HG03097 (cell line): ENCODE results near the gene ADAMTSL1.
A peak's percentile ranks its signal among the peaks of the same experiment; 100 is the strongest.

Experiments
- ATAC-seq: cut with Tn5 transposase; IDR thresholded peaks from one replicate; pipeline ENCODE4 v1.9.1; 2021; ENCODE audit not compliant: unreplicated experiment, low FRiP score

ADAMTSL1 gene

DNA sequence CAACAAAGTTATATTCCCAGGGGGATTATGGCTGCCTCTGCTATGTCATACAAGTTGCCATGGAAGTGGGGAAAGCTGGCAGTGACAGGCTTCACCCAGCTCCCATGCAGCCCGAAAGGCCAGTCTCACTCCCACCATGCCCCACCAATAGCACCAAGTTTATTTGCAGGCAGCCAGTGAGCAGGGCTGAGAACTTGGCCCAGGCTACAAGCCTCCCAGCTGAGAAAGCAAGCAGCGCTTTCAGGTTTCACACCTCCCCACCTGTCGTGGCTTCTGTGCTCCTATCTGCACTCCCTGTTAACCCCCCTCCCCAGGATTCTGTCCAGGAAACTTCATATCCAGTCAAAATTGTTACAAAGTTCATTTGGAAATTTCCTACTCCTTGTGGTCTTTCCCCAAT, 404.0 kb downstream of the ADAMTSL1 start:
- ATAC-seq, result no peak

DNA sequence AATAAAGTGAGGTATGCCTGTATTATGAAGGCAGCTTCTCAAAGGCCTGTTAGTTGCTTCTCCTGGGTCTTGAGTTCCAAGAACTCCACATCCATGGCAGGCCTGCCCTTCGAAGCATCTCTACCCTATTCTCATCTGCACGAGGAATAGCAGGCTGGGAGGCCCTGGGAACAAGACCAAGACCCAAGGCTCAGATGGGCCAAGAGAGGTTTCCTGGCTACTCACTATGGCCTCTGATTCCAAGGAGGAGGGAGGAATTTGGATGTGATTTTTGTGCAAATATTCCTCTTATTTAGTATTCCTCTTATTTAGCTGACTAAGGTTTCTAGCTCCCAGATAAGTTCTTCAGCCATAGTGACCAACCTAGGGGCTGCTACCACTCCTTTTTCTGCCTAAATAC, 407.8 kb downstream of the ADAMTSL1 start:
- no peak for ATAC-seq

- no peak for ATAC-seq
Measured at GRCh38 chr9:18887546-18887945, 413.6 kb downstream of the ADAMTSL1 start.

DNA sequence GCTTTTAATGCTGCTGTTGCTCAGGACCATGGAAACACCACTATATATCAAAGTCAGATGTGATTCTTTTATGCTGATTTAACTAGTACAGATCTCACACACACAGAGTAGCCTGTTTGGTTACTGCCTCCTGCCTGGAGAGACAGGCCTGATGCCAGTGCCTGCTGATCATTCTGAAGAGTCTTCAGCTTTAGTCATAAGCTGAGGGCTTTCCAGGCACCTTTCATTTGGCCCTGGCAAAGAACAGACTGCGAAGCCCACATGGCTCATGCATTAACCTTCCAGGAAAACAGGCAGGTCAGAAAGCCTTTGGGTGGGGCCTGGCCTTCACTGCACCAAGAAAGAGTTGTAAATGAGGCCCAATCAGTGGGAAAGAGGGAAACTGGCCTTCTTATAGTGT, 414.3 kb downstream of the ADAMTSL1 start:
- no peak for ATAC-seq

DNA sequence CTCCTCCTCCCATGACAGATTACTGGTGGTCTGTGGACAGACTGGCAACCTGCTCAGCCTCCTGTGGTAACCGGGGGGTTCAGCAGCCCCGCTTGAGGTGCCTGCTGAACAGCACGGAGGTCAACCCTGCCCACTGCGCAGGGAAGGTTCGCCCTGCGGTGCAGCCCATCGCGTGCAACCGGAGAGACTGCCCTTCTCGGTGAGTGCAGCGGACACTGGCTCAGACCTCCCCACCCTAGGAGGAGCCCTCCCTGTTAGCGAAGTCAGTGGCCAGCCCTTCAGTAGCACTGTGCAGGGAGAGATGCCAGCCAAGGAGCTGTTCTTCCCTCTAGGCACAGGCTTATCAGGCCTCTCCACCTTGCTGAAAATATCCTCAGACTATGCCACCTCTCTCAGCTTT, 415.6 kb downstream of the ADAMTSL1 start:
- ATAC-seq, result no peak

DNA sequence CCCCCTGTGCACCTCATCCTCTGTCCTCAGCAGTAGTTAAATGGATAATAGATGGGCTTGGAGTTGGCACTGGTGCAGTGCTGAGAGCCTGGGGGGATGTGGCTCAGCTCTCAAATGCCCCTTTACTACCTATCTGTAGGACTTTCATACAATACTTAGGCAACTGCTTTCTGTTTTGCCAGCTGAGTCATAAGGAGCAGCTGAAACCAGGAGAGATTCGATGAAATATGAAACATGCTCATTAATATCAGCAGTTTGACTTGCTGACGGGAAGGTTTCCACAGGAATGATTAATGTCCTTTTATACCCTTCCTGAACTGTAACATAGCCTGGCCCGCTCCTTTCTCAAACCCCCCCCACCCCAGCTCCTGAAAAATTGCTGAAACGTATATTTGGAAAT, 416.4 kb downstream of the ADAMTSL1 start:
- ATAC-seq, result peak; percentile 92

- no peak for ATAC-seq
Measured at GRCh38 chr9:18891946-18892670, 418.2 kb downstream of the ADAMTSL1 start.

DNA sequence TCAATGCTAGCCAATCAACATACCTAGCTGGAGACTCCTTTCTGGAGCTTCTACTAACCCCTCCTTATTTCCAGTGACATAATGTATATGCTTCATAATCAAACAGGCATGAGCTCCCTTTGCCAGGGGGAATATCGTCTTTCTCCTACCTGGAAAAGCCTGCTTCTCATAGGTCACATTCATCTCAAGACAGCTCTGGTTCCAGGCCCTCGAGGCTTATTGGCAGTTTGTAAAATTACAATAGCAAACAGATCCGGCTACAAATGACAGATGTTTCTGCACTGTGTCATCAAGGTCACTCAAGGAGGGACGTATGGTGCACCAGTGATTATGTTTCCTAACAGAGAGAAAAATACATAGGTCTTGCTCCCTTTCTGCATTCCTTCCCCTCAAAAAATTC, 419.1 kb downstream of the ADAMTSL1 start:
- ATAC-seq, result no peak

DNA sequence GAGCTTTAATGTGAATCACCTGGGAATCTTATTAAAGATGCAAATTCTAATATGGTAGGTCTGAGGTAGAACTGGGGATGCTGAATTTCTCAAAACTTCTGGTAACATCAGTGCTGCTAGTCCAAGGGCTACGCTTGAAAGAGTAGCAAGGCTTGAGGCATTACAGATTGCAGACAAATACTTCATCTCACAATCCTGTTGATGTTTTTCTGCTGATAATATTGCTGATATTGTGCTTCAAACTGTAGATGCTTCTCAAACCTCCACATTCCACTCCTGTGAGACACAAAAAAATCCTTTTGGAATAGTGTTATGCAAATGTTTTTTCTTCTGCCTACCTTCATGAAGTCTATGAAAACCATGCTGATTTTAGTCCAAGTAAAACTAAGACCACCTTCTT, 419.5 kb downstream of the ADAMTSL1 start:
- no peak for ATAC-seq

GRCh38 chr9:18896004-18896403, 422.1 kb downstream of the ADAMTSL1 start:
- ATAC-seq, result no peak

DNA sequence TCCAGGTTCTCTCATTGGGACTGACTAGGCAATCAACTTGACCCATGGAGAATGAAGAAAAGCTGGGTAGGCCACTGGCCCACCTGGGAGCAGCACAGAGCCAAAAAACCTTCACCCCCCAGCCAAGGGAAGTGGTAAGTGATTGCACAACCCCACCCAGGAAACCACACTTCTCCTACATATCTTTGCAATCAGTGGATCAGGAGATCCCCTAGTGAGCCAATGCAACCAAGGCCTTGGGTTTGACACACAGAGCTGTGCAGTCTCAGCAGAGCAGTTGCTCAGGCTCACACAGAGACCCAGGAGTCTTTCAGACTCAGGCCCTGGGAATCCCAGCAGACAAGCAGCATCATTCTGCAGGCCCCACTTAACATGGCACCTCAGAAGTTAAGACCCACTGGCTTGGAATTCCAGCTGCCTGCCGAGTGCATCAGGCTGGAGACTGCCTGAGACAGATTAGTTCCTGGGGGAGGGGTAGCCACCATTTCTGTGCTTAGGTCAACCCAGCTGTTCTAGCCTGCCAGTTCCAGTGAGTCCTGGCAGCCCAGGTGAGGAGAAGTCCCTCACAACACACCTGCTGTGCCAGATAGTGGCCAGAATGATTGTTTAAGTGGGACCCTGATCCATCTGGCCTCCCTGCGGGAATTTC, 422.7 kb downstream of the ADAMTSL1 start:
- no peak for ATAC-seq

DNA sequence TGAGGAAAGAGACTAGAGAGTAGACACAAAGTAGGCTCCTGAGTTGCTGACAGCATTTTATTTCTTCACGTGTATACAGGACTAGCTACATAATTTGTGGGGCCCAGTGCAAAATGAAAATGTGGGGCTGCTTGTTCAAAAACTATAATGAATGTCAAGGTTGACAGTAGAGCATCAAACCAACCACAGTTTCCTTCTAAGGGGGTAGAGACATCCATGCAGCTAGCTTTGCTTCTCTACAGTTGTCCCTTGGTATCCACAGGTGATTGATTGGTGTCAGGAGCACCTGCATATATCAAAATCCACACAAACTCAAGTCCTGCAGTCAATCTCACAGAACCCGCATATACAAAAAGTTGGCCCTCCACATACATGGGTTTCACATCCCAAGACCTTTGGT, 429.5 kb downstream of the ADAMTSL1 start:
- ATAC-seq, result no peak

GRCh38 chr9:18905028-18905882, 431.3 kb downstream of the ADAMTSL1 start:
- ATAC-seq, result no peak

DNA sequence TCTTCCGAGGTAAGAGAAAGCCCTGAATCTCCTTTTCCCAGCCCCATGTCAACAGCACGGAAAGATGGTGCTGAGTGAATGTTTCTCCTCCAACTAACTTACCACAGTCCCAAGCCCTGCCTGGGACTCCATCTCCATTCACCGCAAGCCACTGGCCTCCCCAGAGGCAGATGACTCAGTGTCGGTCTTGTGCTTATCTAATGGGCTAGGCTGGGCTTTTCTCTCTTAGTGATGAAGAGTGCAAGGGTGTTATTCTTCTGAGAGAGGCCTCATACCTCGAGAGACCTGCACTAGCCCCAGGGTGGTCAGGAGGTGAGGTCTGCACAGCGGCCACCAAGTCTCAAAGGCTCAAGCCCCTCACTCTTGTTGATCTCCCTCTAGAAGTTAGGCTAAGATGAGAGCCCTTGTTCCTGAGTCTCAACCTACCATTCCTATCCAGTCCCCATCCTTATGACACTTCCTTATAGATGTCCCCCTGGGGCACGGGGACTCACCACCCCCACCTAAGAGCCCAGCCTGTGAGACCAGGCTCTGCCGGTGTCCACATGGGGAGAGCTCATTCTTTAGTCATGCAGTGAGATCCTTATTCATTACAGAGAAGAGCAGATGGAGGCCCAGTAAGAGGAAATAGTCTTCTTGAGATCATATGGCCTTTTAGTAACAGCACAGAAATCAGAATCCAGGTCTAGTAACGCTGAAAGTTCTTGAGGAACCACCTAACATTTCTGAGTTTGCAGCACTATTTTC, 432.1 kb downstream of the ADAMTSL1 start:
- ATAC-seq, result no peak

GRCh38 chr9:18906656-18907395, 432.9 kb downstream of the ADAMTSL1 start:
- ATAC-seq, result no peak

DNA sequence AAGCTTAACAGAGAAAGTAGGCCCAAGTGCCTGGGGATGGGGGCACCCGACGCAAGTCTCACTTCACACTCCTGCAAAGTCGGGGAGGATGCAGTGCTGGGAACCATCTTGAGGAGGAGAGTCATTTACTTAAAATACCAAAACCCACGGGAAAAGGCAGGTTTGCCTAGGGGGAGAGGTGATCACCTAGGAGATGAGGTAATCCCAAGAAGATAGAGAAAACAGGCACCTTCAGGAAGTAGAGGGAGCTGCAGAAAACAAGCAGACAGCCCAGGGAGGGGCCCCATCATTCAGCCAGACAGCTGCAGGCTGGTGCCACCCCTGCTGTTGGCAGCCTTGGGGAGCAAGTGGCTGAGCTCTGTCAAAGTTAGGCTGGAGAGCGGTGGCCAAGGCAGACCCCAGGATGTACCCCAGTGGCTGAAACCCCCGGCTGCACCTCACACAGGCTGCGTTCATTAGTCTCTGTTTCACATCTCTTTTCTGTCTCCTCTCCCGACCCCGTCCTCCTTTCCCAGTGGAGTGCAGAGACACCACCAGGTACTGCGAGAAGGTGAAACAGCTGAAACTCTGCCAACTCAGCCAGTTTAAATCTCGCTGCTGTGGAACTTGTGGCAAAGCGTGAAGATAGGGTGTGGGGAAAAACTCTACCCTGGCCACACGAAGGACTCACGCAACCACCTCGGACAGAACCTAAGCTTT, 434.1 kb downstream of the ADAMTSL1 start:
- no peak for ATAC-seq

DNA sequence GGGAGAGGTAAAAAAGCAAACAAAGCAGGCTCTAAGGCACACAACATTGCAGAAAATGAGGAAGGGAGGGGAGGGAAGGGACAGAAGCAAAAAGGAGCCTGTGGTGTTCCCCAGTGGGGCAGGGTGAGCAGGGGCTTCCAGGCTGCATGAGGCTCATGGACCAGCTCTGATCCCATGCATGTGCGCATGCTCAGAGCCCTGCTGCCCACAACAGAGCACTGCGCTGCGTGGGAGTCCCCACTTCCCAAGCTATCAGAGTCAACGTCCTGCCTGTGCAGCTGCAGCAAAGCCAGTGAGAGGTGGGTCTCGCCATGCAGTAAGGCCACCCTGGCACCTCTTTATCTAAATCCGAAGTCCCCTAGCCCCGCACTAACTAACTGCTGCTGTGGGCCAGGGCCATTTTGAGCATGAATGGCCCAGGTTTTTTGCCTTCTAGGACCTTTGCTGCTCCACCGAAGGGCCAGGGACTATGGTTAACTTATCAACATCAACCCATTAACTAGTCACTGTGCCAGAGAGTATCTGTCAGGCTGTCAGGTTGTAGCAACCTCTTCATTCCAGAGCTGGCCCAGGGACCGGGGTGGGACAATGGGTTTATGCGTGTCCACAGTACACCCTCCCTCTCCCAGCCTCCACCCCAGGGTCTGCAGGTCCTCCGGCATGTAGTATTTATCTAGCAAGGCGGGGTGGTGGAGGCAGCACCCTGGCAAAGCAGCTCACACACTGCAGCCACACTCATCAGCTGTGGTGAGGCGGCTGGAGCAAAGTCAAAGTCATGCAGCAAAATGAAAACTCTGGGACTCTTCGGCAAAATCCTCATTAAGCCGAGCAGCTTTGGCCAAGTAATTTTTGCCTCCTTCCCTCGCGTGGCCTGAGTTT, 435.4 kb downstream of the ADAMTSL1 start:
- ATAC-seq, result no peak

GRCh38 chr9:18910435-18910834, 436.5 kb downstream of the ADAMTSL1 start:
- no peak for ATAC-seq

- ATAC-seq, result no peak
Measured at GRCh38 chr9:18910916-18911315, 437.0 kb downstream of the ADAMTSL1 start.
